Spleen (tissue), 7 donors: ENCODE measurements around the gene RBM24.

ENCODE experiments used
- CTCF ChIP-seq, 11 experiments: fragments of 200-600 bp in 7 of 11; fragments of 450-650 bp in 4 of 11; sonication (generic) in 4 of 11; IDR thresholded peaks in 8 of 11; conservative IDR thresholded peaks in 3 of 11; 1 replicate in 7 of 11; 2 replicates in 4 of 11; pipeline versions ENCODE4 v1.4.0 to v1.8.0; 2016 to 2021; ENCODE audit warnings: antibody characterized with exemption in 11 of 11, inconsistent platforms in 4 of 11, mild to moderate bottlenecking in 1 of 11
- POLR2A ChIP-seq, 3 donors: fragments of 450-650 bp; IDR thresholded peaks; one replicate each; pipeline ENCODE4 v1.5.1; 2017; ENCODE audit warnings: antibody characterized with exemption in 3 of 3, mild to moderate bottlenecking in 1 of 3
- donor health status: DM: no; HTN: no; CAD: no; lungs with moderate emphysema.
- donor health status: DM: no; HTN: no; CAD: no.
- donor health status: DM: no; HTN: no; CAD: no.

GRCh38 chr6:17292600-17293133, 11.5 kb downstream of the RBM24 start:
- no peak for TF ChIP-seq CTCF (IDR thresholded peaks at IDR 0.05 in 8 of 11, conservative IDR thresholded peaks at IDR 0.05 in 3 of 11)
- no peak for TF ChIP-seq POLR2A (IDR thresholded peaks at IDR 0.05)
